WTC11 (cell line): Measurements from ENCODE around the gene PALS1. TPM values are rescaled to one million over a fixed set of nuclear protein-coding genes. Genes with fewer than 3 reads are reported as not detected.

Source experiments
- ATAC-seq: fragments of 200-7000 bp; cut with Tn5 transposase; 2 replicates; pipeline ENCODE4 v1.10.0; 2021; ENCODE audit warnings: mild to moderate bottlenecking, moderate library complexity
- CTCF ChIA-PET: fragments of 300-600 bp; sonication (Branson Sonifier 250); formaldehyde crosslinking; loops from one replicate; lab custom pipeline; 2021; ENCODE audit warnings: antibody characterized with exemption; lab: Charles Lee
- POLR2A ChIA-PET: fragments of 350-600 bp; sonication (Branson Sonifier 250); formaldehyde crosslinking; loops from one replicate; lab custom pipeline; 2021; ENCODE audit warnings: antibody characterized with exemption; lab: Charles Lee
- DNase-seq: peaks from one replicate; pipeline ENCODE4 v3.0.0; 2021; ENCODE audit warnings: low spot score
- H3K27ac Mint-ChIP-seq: 2 replicates; pipeline ENCODE4 v1.8.0; 2021; ENCODE audit warnings: mixed read lengths
- H3K27me3 Mint-ChIP-seq: 2 replicates; pipeline ENCODE4 v1.8.0; 2021; ENCODE audit warnings: low read depth, mild to moderate bottlenecking, moderate library complexity, mixed read lengths
- H3K36me3 Mint-ChIP-seq: 2 replicates; pipeline ENCODE4 v1.8.0; 2021; ENCODE audit warnings: mixed read lengths
- H3K4me1 Mint-ChIP-seq: 2 replicates; pipeline ENCODE4 v1.8.0; 2022; ENCODE audit warnings: mixed read lengths
- H3K4me3 Mint-ChIP-seq: 2 replicates; pipeline ENCODE4 v1.8.0; 2021; ENCODE audit warnings: mild to moderate bottlenecking, moderate library complexity, mixed read lengths
- H3K9me3 Mint-ChIP-seq: 2 replicates; pipeline ENCODE4 v1.8.0; 2021; ENCODE audit warnings: mixed read lengths
- AFF4 ChIP-seq: sonication (generic); formaldehyde crosslinking; IDR thresholded peaks from 2 replicates; pipeline ENCODE4 v1.8.1; 2023; ENCODE audit warnings: mild to moderate bottlenecking, missing genetic modification reagents, borderline replicate concordance
- ATF3 ChIP-seq: sonication (generic); formaldehyde crosslinking; conservative IDR thresholded peaks from 2 replicates; pipeline ENCODE4 v1.8.1; 2022; ENCODE audit warnings: mild to moderate bottlenecking, missing genetic modification reagents
- CREM ChIP-seq: sonication (generic); formaldehyde crosslinking; IDR thresholded peaks from 2 replicates; pipeline ENCODE4 v1.8.1; 2022; ENCODE audit warnings: mild to moderate bottlenecking, missing genetic modification reagents, moderate library complexity
- ESRRA ChIP-seq: sonication (generic); formaldehyde crosslinking; IDR thresholded peaks from 2 replicates; pipeline ENCODE4 v1.8.1; 2022; ENCODE audit warnings: mild to moderate bottlenecking, missing genetic modification reagents, borderline replicate concordance
- ETV6 ChIP-seq: sonication (generic); formaldehyde crosslinking; IDR thresholded peaks from 2 replicates; pipeline ENCODE4 v1.8.1; 2022; ENCODE audit warnings: mild to moderate bottlenecking, missing genetic modification reagents
- FOXJ3 ChIP-seq: sonication (generic); formaldehyde crosslinking; IDR thresholded peaks from 2 replicates; pipeline ENCODE4 v1.9.0; 2021; ENCODE audit warnings: missing genetic modification reagents, mild to moderate bottlenecking, borderline replicate concordance
- FOXP1 ChIP-seq: sonication (generic); formaldehyde crosslinking; IDR thresholded peaks from 2 replicates; pipeline ENCODE4 v1.8.0; 2022; ENCODE audit warnings: missing genetic modification reagents, mild to moderate bottlenecking, moderate library complexity, borderline replicate concordance
- GTF2I ChIP-seq: fragments of 250-450 bp; sonication (Bioruptor Pico); conservative IDR thresholded peaks from 2 replicates; pipeline ENCODE4 v1.4.0; 2021; ENCODE audit warnings: mild to moderate bottlenecking
- IRF2 ChIP-seq: sonication (generic); formaldehyde crosslinking; IDR thresholded peaks from 2 replicates; pipeline ENCODE4 v1.8.0; 2022; ENCODE audit warnings: low read depth, missing genetic modification reagents, borderline replicate concordance
- MYBL2 ChIP-seq: sonication (generic); formaldehyde crosslinking; IDR thresholded peaks from 2 replicates; pipeline ENCODE4 v1.8.1; 2023; ENCODE audit warnings: mild to moderate bottlenecking, moderate library complexity, missing genetic modification reagents
- NFE2L1 ChIP-seq: sonication (generic); formaldehyde crosslinking; IDR thresholded peaks from 2 replicates; pipeline ENCODE4 v1.8.1; 2023; ENCODE audit warnings: missing genetic modification reagents
- NFYB ChIP-seq: sonication (generic); formaldehyde crosslinking; conservative IDR thresholded peaks from 2 replicates; pipeline ENCODE4 v1.8.0; 2022; ENCODE audit warnings: low read depth, missing genetic modification reagents
- SOX15 ChIP-seq: fragments of 250-450 bp; sonication (Bioruptor Pico); IDR thresholded peaks from 2 replicates; pipeline ENCODE4 v1.9.0; 2021; ENCODE audit warnings: mild to moderate bottlenecking
- TEAD4 ChIP-seq: sonication (generic); formaldehyde crosslinking; IDR thresholded peaks from 2 replicates; pipeline ENCODE4 v1.8.0; 2022; ENCODE audit warnings: mild to moderate bottlenecking, missing genetic modification reagents
- ZNF121 ChIP-seq: sonication (generic); formaldehyde crosslinking; IDR thresholded peaks from 2 replicates; pipeline ENCODE4 v1.8.0; 2023; ENCODE audit warnings: missing genetic modification reagents
- ZNF138 ChIP-seq: sonication (generic); formaldehyde crosslinking; conservative IDR thresholded peaks from 2 replicates; pipeline ENCODE4 v1.8.1; 2022; ENCODE audit warnings: mild to moderate bottlenecking, moderate library complexity, missing genetic modification reagents
- ZNF263 ChIP-seq: sonication (generic); formaldehyde crosslinking; IDR thresholded peaks from 2 replicates; pipeline ENCODE4 v1.8.1; 2022; ENCODE audit warnings: low read depth, mild to moderate bottlenecking, moderate library complexity, missing genetic modification reagents
- ZNF423 ChIP-seq: fragments of 250-450 bp; sonication (Bioruptor Pico); IDR thresholded peaks from 2 replicates; pipeline ENCODE4 v2.1.2; 2022; ENCODE audit warnings: mild to moderate bottlenecking, moderate library complexity
- ZNF532 ChIP-seq: fragments of 250-450 bp; sonication (Bioruptor Pico); IDR thresholded peaks from 2 replicates; pipeline ENCODE4 v1.9.0; 2021; ENCODE audit warnings: mild to moderate bottlenecking, borderline replicate concordance
- total RNA-seq: library from RNA; stranded (reverse); gene quantifications from 3 replicates; pipeline ENCODE4 v1.2.3, GENCODE V29; 2021
- TF ChIP-seq, protein P1 (sequence below): sonication (generic); formaldehyde crosslinking; IDR thresholded peaks from 2 replicates; pipeline ENCODE4 v1.8.0; 2022; ENCODE audit warnings: mild to moderate bottlenecking, missing genetic modification reagents
- TF ChIP-seq, protein P2 (sequence below): sonication (generic); formaldehyde crosslinking; IDR thresholded peaks from 2 replicates; pipeline ENCODE4 v1.8.1; 2022; ENCODE audit warnings: missing genetic modification reagents, borderline replicate concordance
- TF ChIP-seq, protein P3 (sequence below): fragments of 250-450 bp; sonication (Bioruptor Pico); IDR thresholded peaks from 2 replicates; pipeline ENCODE4 v1.9.0; 2021; ENCODE audit warnings: mild to moderate bottlenecking

Gene PALS1
- total RNA-seq, 1 experiment from 2014 or later = 18.0 TPM

DNA sequence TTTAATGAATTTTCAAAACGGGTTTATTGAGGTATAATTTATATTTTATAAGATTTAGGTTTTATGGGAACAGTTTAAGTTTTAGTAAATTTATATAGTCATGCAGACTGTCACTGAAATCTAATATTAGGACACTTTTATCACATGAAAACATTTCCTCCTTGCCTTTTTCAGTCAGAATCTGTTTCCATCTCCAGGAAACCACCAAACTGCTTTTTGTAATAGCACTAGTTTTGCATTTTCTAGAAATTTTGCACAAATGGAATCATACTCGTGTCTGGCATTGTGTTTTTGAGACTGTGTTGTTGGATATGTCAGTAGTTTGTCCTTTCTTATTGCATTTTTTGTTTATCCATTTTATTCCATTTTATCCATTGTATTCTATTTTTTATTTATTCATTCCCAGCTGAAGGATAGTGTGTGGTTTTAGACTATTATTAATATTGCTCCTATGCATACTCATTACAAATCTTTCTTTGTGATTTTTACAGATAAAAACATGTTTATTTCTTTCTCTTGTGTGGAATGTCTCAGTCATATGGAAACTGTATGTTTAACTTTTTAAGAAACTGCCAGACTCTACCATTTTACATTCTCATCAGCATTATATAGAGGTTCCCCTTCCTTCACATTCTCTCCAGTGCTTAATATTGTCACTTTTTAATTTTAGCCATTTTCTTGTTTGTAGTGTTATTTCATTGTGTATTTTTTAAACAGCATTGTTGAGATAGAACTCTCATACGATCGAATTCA, 26.5 kb downstream of the PALS1 start (continued):
- TF ChIP-seq FOXJ3 (no peak), ATF3 (CRISPR knock-in tag) (no peak), TEAD4 (CRISPR knock-in tag) (no peak), AFF4 (CRISPR knock-in tag) (no peak), FOXP1 (CRISPR knock-in tag) (no peak), ESRRA (CRISPR knock-in tag) (no peak), SOX15 (CRISPR knock-in tag) (no peak)
- TF ChIP-seq, protein P1, sequence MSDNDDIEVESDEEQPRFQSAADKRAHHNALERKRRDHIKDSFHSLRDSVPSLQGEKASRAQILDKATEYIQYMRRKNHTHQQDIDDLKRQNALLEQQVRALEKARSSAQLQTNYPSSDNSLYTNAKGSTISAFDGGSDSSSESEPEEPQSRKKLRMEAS (CRISPR knock-in tag) = no peak
- TF ChIP-seq, all 79 proteins: peak for 0

- peaks cover 34% of the 10 kb centered on the region for H3K4me1 Mint-ChIP-seq
- H3K4me3 Mint-ChIP-seq = peak overlapping the region; percentile 56
- POLR2A ChIA-PET = no interaction called here
- ATAC-seq (peak; percentile 99), DNase-seq (peak; percentile 70)
- CTCF ChIA-PET = interaction anchor here (1.6 kb wide), 1 partner anchor 18 kb away, joined by 8 read pairs; no protein-coding TSS in a partner anchor
- peak overlapping the region; percentile 82 for H3K27ac Mint-ChIP-seq
- no peaks in the 10 kb centered on the region for H3K27me3 Mint-ChIP-seq
- TF ChIP-seq GTF2I (CRISPR knock-in tag) (no peak), ZNF121 (no peak), IRF2 (no peak), MYBL2 (CRISPR knock-in tag) (no peak), ZNF138 (CRISPR knock-in tag) (no peak), CREM (CRISPR knock-in tag) (no peak), ETV6 (no peak), ZNF423 (CRISPR knock-in tag) (no peak), FOXP1 (CRISPR knock-in tag) (no peak), NFYB (CRISPR knock-in tag) (no peak), ZNF263 (no peak), NFE2L1 (CRISPR knock-in tag) (no peak), ZNF532 (CRISPR knock-in tag) (no peak)
- TF ChIP-seq, protein P2, sequence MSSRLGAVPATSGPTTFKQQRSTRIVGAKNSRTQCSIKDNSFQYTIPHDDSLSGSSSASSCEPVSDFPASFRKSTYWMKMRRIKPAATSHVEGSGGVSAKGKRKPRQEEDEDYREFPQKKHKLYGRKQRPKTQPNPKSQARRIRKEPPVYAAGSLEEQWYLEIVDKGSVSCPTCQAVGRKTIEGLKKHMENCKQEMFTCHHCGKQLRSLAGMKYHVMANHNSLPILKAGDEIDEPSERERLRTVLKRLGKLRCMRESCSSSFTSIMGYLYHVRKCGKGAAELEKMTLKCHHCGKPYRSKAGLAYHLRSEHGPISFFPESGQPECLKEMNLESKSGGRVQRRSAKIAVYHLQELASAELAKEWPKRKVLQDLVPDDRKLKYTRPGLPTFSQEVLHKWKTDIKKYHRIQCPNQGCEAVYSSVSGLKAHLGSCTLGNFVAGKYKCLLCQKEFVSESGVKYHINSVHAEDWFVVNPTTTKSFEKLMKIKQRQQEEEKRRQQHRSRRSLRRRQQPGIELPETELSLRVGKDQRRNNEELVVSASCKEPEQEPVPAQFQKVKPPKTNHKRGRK (CRISPR knock-in tag) = no peak
- TF ChIP-seq, protein P3, sequence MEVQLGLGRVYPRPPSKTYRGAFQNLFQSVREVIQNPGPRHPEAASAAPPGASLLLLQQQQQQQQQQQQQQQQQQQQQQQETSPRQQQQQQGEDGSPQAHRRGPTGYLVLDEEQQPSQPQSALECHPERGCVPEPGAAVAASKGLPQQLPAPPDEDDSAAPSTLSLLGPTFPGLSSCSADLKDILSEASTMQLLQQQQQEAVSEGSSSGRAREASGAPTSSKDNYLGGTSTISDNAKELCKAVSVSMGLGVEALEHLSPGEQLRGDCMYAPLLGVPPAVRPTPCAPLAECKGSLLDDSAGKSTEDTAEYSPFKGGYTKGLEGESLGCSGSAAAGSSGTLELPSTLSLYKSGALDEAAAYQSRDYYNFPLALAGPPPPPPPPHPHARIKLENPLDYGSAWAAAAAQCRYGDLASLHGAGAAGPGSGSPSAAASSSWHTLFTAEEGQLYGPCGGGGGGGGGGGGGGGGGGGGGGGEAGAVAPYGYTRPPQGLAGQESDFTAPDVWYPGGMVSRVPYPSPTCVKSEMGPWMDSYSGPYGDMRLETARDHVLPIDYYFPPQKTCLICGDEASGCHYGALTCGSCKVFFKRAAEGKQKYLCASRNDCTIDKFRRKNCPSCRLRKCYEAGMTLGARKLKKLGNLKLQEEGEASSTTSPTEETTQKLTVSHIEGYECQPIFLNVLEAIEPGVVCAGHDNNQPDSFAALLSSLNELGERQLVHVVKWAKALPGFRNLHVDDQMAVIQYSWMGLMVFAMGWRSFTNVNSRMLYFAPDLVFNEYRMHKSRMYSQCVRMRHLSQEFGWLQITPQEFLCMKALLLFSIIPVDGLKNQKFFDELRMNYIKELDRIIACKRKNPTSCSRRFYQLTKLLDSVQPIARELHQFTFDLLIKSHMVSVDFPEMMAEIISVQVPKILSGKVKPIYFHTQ (CRISPR knock-in tag) = no peak
- TF ChIP-seq, all 79 proteins: peak for 0
- Mint-ChIP-seq H3K36me3 (peaks cover 4% of the 10 kb centered on the region), H3K9me3 (no peaks in the 10 kb centered on the region)
Measured at GRCh38 chr14:67268426-67269150, 27.4 kb downstream of the PALS1 start.
